Endometrial microvascular endothelial cells (primary cell): ENCODE measurements around the gene SCYGR5. TPM values are rescaled to one million over a fixed set of nuclear protein-coding genes. Genes with fewer than 3 reads are reported as not detected.
"Not testable (repeated sequence)": the region's sequence is repeated elsewhere in the genome, so short reads cannot be mapped to it uniquely, and the experiment has no call there.

Experiments used
- in situ Hi-C: cut with HindIII; loops from 2 replicates; pipeline ENCODE4 v1.10.0; 2017; ENCODE audit warnings: low sequenced_read_pairs, low pct_unique_long_range_greater_than_20kb; ENCODE audit errors: inconsistent ontology term
- total RNA-seq: library from RNA; depleted of rRNA; stranded (reverse); fragments of >200 nt; gene quantifications from one replicate; pipeline ENCODE4 v1.2.3, GENCODE V29; 2015; ENCODE audit errors: inconsistent ontology term

SCYGR5 gene
- total RNA-seq, 1 donor from 2014 or later, result not detected

- in situ Hi-C loops, result no loop called here
Observed at GRCh38 chr2:227665189-227665940, 1.2 kb upstream of the SCYGR5 start.

- in situ Hi-C loops, result no loop called here
Observed at GRCh38 chr2:227671170-227671905, 4.7 kb downstream of the SCYGR5 start.

GRCh38 chr2:227673620-227674019 lies 7.0 kb downstream of the SCYGR5 start:
- in situ Hi-C loops, result not testable (repeated sequence)

GRCh38 chr2:227674485-227674884 lies 7.9 kb downstream of the SCYGR5 start:
- in situ Hi-C loops, result no loop called here

GRCh38 chr2:227677928-227678327 lies 11.3 kb downstream of the SCYGR5 start:
- in situ Hi-C loops, result no loop called here

GRCh38 chr2:227684258-227684657 lies 17.7 kb downstream of the SCYGR5 start:
- in situ Hi-C loops, result no loop called here

GRCh38 chr2:227687189-227687588 lies 20.6 kb downstream of the SCYGR5 start:
- in situ Hi-C loops, result no loop called here

- in situ Hi-C loops, result no loop called here
Observed at GRCh38 chr2:227696990-227697679, 30.5 kb downstream of the SCYGR5 start.

- in situ Hi-C loops, result no loop called here
Observed at GRCh38 chr2:227701556-227701955, 35.0 kb downstream of the SCYGR5 start.

- in situ Hi-C loops, result no loop called here
Observed at GRCh38 chr2:227703280-227703732, 36.7 kb downstream of the SCYGR5 start.

- in situ Hi-C loops, result no loop called here
Observed at GRCh38 chr2:227703961-227704360, 37.4 kb downstream of the SCYGR5 start.

- in situ Hi-C loops, result no loop called here
Observed at GRCh38 chr2:227706859-227707258, 40.3 kb downstream of the SCYGR5 start.

GRCh38 chr2:227707390-227707789 lies 40.8 kb downstream of the SCYGR5 start:
- in situ Hi-C loops, result no loop called here

GRCh38 chr2:227710986-227711385 lies 44.4 kb downstream of the SCYGR5 start:
- in situ Hi-C loops, result no loop called here

GRCh38 chr2:227713291-227713690 lies 46.7 kb downstream of the SCYGR5 start:
- in situ Hi-C loops, result no loop called here

GRCh38 chr2:227716501-227716900 lies 49.9 kb downstream of the SCYGR5 start:
- in situ Hi-C loops, result no loop called here
